ENCODE measurements around the gene LVRN.

The LVRN gene

DNA sequence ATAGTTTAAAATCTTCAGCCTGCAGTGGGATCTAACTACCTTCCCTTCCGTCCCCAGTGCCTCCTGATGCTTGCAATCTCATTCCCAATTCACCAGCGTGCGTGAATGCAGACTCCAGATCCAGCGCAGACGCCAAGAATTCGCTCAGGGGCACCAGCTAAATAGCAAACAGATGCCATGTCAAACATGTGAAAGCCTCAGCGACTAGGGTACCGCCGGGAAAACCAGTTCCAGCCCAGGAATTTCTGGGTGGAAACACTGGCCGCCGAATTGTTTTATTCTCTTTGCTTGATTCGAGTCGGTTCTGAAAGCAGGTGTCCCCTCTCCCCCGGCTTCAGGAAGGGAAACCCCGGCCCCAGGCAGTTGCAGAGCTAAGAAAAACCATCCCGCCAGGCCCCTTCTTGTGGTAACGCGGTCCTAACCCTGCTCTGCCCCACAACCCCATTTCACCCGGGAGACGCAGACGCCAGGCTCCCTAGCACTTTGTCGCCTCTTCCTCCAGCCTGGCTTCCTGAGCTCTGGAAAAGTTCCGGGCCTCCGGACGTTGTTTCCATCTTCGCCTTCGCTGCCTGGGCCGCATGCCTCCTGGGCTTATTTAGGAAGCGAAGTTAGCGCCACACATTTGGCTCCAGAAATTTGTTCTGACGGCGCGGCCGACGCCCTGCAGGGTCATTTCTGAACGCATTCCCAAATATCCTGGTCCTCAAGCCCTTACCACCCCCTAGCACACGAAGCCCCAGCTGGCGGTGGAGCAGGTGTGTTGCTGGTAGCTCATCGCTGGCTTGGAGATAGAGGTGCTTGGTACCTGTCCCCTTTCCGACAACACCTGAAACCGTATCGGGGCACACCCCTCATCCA is 665 bp upstream of the LVRN start:
- no peak for DNase-seq

DNA sequence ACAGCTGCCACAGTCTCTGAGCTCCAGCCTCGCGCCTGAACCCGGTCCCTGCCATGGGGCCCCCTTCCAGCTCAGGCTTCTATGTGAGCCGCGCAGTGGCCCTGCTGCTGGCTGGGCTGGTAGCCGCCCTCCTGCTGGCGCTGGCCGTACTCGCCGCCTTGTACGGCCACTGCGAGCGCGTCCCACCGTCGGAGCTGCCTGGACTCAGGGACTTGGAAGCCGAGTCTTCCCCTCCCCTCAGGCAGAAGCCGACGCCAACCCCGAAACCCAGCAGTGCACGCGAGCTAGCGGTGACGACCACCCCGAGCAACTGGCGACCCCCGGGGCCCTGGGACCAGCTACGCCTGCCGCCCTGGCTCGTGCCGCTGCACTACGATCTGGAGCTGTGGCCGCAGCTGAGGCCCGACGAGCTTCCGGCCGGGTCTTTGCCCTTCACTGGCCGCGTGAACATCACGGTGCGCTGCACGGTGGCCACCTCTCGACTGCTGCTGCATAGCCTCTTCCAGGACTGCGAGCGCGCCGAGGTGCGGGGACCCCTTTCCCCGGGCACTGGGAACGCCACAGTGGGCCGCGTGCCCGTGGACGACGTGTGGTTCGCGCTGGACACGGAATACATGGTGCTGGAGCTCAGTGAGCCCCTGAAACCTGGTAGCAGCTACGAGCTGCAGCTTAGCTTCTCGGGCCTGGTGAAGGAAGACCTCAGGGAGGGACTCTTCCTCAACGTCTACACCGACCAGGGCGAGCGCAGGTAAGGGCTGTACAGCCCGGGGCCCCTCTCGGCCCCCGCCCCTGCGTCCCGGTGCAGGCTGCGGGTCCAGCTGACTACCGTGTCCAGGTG is 509 bp downstream of the LVRN start:
- no peak for DNase-seq

DNA sequence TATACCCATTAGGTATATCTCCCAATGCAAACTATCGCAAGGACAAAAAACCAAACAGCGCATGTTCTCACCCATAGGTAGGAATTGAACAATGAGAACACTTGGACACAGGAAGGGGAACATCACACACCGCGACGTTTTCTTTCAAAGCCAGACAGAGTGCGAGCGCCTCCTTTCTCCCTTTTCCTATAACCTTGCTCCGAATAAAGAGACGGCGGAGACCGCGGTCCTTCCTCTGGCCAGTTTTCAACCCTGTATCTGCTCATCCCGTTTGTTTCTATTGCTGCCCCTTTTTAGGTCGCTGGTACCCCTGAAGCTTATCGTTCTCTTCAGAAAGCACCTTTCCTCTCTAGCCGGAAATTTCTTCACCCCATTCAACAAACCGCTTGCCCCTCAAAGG is 1.3 kb downstream of the LVRN start:
- DNase-seq = no peak

DNA sequence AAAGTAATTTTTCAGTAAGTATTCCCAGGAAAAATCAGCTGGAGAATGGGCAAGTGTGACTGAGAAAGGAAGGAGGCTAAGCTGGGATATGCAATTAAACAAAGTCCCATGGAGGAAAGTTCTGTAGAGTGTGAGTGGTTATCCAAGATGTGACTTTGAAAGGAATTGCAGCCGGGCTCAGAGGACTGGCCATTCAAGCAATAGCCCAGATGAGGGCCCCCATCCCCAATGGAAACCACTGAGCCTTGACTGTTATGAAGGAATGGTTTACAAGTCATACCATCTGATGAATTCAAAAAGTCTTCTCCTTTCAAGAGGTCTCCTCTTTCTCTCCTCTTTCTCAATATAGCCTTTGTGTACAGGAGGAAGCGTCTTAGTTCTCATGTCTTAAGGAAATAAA is 6.5 kb downstream of the LVRN start:
- no peak for DNase-seq

DNA sequence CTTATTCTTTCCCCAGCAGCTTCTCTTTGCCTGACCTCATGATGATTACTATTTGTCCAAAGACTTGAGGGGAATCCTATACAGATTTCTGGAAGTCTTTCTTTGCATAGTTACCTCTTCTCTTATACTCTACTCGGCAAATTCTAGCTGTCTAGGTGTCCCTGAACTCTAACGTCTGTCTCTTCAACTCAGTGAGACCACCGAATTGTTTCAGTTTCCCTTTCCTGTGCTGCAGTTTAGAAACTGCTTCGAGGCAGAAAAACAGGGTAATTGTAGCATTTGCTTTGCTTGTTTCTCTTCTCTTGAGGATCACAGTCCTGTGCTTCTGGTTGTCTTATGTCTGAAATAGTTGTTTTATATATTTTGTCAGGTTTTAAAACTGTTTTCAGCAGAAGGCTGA is 14.8 kb downstream of the LVRN start:
- no peak for DNase-seq

DNA sequence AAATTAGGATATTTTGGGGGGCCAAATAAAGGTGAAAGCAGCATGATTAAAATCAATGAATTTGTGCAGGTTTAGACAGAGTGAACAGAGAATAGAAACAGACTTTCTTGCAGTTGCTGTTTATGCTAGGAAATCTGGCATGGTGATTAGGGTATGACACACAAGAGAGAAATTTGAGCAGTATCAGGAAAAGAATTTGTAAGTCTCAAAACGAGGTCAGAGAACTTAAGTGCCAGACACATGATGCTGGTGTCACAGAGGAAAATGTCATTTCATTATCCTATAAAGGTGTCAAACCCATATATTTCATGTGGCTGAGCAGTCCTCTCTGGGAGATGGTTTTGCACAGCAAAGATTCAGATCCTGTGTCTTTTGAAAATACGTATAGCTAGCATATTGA is 15.7 kb downstream of the LVRN start:
- no peak for DNase-seq

DNA sequence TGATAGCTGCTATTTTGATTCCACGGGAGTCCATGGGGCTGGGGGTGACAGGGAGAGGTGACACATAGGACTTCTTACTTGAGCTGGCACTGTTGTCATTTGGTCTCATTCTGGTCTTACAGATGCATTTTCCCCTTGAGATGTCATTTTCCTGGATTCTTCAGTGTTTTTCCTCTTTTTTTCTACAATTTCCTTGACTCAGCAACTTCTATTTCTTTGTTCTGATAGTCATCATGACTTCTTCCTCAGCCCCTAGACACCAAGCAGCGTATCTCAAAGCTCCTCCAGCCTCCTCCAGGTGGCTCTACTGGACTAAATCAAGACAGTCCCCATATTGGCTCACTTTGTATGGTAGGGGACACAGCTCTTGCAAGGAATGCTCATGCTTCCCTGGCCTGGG is 16.5 kb downstream of the LVRN start:
- DNase-seq = no peak

DNA sequence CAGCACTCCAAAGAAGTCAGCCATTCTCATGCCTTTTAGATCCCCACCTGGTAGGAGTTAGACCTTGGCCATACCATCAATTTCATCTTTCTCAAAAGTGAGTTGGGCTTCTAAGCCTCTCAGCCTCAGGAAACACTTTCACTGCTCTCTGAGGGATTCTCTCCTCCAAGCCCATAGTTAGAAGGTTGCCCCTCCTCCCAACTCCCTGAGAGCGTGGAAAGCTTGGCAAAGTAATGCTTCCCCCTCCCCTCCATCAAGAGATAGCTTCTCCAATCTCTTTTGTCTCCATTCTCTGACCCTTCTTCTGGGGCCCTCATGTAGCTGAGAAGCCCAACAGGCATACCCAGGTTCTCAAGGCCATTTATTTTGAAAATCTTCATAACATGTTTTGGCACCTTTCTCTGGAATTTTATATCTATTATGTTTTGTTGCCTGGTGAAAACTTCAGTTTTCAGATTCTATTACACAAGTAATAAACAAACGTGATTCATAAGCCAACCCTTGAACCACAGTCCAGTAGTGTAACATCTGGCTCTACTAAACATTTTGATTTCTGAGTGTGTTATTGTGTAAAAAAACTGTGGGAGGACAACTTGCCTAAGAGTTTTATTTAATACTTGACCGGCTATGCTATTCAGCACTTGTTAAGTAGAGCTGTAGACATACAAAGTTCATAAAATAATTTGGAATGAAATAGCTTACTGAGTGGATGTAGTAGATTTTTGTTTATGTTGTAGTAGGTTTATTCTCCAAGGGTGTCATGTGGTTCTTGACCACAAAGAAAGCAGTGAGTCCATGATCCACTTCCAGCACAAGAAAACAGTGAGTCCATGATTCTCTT is 17.1 kb downstream of the LVRN start:
- no peak for DNase-seq

DNA sequence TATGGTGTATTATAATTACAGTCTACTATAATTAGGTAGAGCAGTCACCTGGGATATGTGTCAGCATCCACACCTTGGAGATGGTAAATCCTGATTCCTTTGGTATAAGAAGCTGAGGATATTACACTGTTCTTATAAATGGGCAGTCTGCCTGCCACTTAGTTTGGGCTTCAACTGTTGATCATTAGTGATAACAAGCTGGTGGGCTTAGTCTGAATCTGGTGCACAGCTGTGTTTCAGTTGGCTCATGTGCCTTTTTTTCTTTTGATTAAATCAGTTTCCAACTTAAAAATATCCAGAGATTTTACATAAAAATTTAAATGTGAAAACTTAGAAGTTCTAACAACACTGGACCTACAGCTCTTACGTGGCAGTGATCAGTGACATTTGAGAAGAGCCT is 21.2 kb downstream of the LVRN start:
- no peak for DNase-seq

DNA sequence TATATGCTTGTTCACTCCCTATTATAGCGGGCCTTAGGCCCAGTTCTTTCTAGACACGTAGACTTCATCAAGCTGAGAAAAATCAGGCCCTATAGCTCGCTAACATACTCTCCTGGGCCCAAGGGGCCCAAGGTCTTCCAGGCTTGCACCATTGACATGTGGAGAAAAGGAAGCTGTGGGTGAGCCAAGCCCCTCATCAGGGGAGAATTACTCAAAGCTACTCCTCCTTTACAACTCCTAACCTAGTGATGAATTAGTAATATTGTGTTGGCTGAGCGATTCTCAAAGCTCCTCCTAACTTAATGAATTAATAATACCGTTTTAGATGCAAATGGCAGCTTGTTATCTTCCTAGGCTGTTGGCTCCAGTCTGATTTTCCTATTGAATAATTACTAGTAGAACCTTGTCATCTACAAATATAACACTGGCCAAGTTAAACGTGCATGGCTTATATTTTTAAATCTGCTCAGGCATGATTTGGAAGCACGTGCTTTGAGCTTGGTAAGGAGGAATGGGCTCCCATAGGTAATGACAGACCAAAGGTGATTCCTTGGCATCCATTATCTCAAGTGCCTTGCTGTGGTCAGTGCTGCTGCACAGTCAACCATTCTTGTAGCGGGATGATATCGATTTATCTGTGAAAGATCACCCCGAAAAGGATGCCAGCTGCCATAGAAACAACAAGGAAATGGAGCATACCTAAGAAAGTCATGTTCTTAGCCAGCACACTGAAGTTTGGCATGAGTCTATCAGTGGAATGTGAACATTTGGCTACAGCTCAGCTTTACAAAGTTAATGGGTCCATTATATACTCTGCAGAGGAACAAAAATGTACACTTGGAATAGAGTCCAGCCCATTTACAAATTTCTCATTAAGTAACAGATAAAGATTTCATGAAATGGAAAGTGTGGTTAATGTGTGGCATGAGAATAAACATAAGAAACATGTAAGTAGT is 23.8 kb downstream of the LVRN start:
- no peak for DNase-seq

DNA sequence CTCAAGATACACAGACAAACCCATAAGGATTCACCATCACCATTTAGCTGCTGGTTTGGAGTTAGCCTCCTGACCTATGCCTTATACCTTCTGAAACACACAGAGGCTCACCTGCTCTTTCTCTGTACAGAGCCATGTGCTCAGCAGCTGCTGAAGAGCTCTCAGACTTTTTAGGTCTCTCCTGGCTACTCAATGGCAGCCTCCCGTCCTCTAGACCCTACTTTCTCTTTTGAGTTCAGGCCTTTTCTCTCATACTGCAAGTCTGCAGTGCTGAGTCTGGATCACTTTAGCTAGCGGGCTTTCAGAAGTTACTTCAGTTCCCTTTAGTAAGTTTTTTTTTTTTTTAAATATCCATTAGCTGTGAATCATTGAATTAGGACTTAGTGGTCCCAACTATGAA is 25.7 kb downstream of the LVRN start:
- no peak for DNase-seq

DNA sequence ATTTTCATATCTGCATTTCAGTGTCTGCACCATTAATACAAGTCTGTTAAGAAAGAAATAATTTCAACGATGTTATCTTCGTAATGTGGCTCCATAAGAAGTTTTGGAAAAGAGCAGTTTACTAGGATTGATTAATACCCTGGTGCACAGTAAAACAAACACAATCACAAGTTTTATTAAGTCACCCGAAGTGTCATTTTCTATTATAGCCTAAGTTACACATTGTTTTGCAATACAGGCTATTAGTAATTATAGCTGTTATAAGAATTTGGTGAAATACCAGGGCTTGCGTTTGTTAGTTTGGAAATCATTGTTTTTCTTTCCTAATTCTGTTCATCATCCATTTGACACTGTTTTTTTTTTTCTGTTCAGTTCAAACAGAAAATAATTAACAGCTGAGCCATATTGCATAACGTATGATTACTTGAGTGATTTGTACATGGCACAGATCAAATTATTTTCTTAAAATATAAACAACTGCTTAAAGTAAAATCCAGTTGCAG is 30.6 kb downstream of the LVRN start:
- no peak for DNase-seq

DNA sequence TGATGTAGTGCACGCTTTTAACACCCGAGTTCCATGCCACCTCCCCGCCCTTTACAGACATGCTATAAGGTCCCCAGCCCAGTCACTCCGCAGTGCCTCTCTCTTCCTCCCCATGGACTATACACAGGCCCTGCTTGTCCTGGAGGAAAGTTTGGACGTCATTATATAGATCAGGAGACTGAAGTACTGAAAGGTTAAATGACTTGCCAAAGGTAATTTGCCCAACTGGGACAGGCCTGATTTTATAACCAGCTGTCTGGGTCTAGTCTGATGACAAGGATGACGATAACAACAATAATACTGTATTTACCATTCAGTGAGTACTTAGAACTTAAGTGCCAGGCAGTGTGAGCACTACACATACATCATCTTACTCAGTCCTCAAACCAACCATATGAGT is 33.1 kb downstream of the LVRN start:
- no peak for DNase-seq

DNA sequence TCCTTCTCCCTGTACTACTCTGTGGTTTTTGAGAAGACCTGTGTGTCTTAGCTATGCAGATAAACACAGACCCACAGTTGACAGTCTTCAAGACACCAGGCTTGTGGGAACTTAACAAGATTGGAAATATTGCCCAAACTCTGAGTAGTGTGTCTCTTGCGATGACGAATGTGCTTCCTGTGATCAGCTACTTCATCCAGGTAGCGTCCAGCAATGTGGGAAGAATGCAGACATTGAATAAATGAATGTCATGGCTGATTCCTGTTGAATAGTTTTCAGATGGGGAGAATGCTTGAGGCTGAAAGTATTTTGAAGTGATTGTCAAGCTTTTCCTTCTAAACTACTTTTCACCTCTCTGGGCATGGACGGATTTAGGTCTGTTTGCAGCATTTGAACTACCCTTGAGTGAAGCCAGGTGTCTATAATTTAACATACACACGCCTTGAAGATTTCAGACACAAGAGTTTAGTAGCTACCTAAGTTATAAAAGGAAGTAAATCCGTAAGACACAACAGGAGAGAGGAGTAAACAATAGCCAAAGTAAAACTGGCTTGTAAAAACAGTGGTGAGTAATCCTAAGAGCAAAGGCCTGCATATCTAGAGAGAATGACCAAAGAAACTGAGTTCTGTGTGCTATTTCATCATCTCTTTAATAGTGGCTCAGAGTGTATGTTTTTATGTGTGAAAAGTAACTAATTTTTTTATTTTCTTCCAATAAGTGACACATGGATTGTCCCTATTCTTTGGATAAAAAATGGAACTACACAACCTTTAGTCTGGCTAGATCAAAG is 40.0 kb downstream of the LVRN start:
- no peak for DNase-seq

DNA sequence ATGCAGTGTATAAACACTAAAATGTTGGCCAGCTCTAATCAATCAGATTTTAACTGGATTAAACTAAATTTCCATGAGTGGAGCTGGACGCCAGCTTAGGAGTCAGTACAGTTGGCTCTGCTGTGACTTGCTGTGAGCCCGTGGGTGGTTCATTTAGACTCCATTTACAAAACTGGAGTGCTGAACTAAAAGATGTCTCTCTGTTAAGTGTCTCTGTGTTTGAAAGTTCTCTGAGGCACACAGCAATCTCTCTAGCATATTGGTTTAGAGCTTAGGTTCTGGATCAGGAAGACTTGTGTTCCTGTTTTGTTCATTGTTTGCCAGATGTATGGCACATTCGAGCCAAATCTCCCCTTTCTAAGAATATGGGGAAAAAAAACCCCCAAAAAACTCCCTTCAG is 42.0 kb downstream of the LVRN start:
- DNase-seq = no peak

DNA sequence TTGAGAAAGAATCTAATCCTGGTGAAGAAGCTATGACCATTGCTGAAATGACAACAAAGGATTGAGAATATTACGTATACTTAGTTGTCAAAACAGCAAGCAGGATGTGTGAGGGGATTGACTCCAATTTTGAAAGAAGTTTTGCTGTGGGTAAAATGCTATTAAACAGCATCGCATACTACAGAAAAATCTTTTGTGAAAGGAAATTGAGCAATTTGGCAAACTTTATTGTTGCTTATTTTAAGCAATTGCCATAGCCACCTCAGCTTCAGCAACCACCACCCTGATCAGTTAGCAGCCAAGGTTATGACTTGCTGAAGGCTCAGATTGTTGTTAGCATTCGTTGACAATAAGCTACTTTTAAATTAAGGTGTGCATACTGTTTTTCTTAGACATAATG is 47.5 kb downstream of the LVRN start:
- no peak for DNase-seq

DNA sequence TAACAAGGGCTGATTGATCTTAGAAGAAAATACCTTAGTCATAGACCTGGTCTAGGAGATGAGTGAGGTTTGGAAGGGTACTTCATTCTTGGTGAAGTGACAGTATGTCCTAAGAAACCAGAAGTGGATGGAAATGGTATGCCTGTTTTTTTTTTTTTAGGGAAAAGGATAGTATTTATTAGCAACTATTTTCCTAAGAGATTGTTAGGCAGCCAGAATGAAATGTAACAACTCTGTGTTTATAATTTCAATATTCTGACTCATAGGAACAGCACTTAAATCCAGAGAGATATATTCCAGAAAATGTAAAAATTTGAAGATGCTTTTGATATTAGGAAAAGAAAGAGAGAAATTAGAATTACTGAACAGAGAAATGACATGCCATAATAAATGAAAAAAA is 48.8 kb downstream of the LVRN start:
- no peak for DNase-seq

DNA sequence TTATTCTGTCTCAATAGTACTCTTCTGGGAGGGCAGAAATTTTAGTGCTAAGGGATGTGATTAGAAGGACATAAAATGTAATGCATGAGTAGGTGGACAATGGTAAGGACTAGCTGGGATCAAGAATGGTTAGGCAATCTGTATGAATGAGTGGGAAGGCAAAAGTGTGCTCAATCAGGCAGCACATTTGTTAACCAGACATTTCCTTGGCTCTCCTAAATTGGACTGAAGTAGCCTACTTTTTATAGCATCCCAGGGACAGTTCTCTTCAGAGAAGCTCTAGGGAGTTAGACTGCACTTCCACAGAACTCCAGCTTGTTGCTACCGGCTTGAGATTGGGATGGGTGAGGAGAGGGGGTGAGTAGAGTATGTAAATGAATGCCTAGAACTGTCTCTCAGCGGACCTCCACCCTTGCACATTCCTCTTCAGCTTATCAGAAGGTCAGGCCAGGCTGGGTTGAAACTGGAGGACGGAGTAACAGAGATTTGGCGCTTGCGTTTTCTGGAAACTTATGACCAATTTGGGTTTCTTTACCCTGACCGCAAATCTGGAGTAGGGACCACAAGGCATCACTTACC is 51.0 kb downstream of the LVRN start:
- no peak for DNase-seq

DNA sequence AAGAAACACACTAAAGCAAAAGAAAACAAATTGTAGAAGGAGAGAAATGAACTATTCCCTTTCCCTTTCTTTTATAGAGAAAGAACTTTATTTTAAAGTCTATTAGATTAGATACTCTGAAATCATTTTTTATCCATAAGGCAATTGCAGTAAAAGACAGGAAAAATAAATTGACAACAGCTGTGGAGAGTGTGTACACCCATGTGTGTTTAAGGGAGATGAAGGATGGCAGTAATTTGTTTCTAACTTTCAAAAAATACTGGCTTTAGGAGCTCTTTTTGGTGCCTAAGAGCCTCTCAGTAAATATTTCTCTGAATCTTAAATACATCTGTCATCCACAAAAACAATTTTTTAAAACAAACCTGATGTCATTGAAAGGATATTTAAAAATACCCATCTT is 51.7 kb downstream of the LVRN start:
- no peak for DNase-seq

DNA sequence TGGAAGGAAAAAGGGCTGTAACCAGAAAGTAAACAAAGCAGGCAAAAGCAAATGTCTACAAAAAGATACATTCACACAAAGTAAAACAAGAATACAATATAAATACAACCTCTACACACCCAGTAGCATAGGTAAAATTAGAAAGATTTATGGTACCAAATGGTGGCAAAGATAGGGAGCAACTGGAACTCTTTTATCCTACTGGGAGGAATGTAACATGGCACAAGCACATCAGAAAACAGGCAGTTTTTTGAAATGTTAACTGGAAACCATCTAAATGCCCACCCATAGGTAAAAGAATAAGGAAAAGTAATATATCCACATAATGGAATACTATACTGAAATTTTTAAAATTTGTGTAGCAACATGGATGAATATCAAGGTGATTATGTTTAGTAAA is 61.3 kb downstream of the LVRN start:
- DNase-seq = no peak

DNA sequence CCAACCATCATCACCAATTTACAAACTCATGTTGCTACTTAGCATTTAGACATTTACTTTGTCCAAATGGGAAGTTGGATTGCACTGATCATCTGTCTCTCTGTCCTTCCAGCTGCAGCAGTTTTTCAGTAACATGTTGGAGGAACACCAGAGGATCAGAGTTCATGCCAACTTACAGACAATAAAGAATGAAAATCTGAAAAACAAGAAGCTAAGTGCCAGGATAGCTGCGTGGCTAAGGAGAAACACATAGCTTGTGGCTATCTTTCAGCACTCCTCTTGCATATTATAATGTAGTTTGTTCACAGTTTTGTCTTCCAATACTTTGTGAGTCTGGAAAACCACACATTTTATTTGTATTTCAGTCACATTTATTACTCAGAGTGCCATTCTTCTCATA is 63.6 kb downstream of the LVRN start:
- no peak for DNase-seq

Measured in MV-4-11 (cell line).